Loucy (cell line): Measurements from ENCODE around the gene PMVK.

Experiments used
- H2AFZ ChIP-seq: fragments of 200-600 bp; sonication (generic); 2 replicates; pipeline ENCODE4 v1.6.0; 2016; ENCODE audit warnings: antibody characterized with exemption, mild to moderate bottlenecking, low read length, moderate library complexity
- H3F3A ChIP-seq: fragments of 200-600 bp; 2 replicates; pipeline ENCODE4 v1.6.0; 2016; ENCODE audit warnings: antibody characterized with exemption, low read depth, mild to moderate bottlenecking
- H3K27me3 ChIP-seq: fragments of 200-600 bp; sonication (generic); 2 replicates; pipeline ENCODE4 v1.6.1; 2014; ENCODE audit warnings: low read length, mild to moderate bottlenecking; ENCODE audit not compliant: insufficient read depth, poor library complexity, severe bottlenecking
- H3K36me3 ChIP-seq: fragments of 200-600 bp; sonication (generic); 2 replicates; pipeline ENCODE4 v1.6.1; 2016; ENCODE audit warnings: low read length; ENCODE audit not compliant: insufficient read depth
- H3K4me1 ChIP-seq: fragments of 200-600 bp; sonication (generic); 2 replicates; pipeline ENCODE4 v1.5.1; 2014; ENCODE audit warnings: low read length, mild to moderate bottlenecking; ENCODE audit not compliant: insufficient read depth, poor library complexity, severe bottlenecking
- H3K4me2 ChIP-seq: fragments of 200-600 bp; sonication (generic); 2 replicates; pipeline ENCODE4 v1.6.0; 2014; ENCODE audit warnings: antibody characterized with exemption, low read length, low read depth, mild to moderate bottlenecking; ENCODE audit not compliant: poor library complexity, severe bottlenecking
- H3K4me3 ChIP-seq: fragments of 200-600 bp; sonication (generic); 2 replicates; pipeline ENCODE4 v1.5.1; 2014; ENCODE audit warnings: low read length, mild to moderate bottlenecking, mixed read lengths; ENCODE audit not compliant: poor library complexity, severe bottlenecking
- H3K79me2 ChIP-seq: fragments of 200-600 bp; sonication (generic); 2 replicates; pipeline ENCODE4 v1.6.1; 2014; ENCODE audit warnings: low read length; ENCODE audit not compliant: insufficient read depth
- H3K9ac ChIP-seq: fragments of 200-600 bp; sonication (generic); 2 replicates; pipeline ENCODE4 v1.6.0; 2014; ENCODE audit warnings: mild to moderate bottlenecking, low read depth, low read length, moderate library complexity; ENCODE audit not compliant: poor library complexity, severe bottlenecking
- H3K9me2 ChIP-seq: fragments of 200-600 bp; sonication (generic); replicated peaks from 2 replicates; pipeline ENCODE4 v1.6.1; 2016; ENCODE audit warnings: low read depth, low read length, mixed read lengths
- H3K9me3 ChIP-seq: fragments of 200-600 bp; sonication (generic); 2 replicates; pipeline ENCODE4 v1.6.1; 2014; ENCODE audit warnings: mild to moderate bottlenecking, antibody characterized with exemption, low read length, low read depth; ENCODE audit not compliant: insufficient read depth
- H4K20me1 ChIP-seq: fragments of 200-600 bp; sonication (generic); 2 replicates; pipeline ENCODE4 v1.6.0; 2014; ENCODE audit warnings: antibody characterized with exemption, low read length, mild to moderate bottlenecking; ENCODE audit not compliant: insufficient read depth, poor library complexity, severe bottlenecking
- EZH2phosphoT487 ChIP-seq: fragments of 200-600 bp; IDR thresholded peaks from 2 replicates; pipeline ENCODE4 v1.6.1; 2018; ENCODE audit warnings: antibody characterized with exemption, mild to moderate bottlenecking, moderate library complexity, borderline replicate concordance
- TF ChIP-seq, protein P1 (sequence below): fragments of 200-600 bp; sonication (generic); conservative IDR thresholded peaks from 2 replicates; pipeline ENCODE4 v1.5.1; 2014; ENCODE audit warnings: mild to moderate bottlenecking, antibody characterized with exemption, low read length

Gene PMVK

GRCh38 chr1:154958036-154958435, 21.5 kb upstream of the PMVK start:
- H3K36me3 ChIP-seq: peaks cover 1% of the 10 kb centered on the region; the same call in 1 of the 2 replicates
- H3K9ac ChIP-seq: no peak overlapping the region
- H4K20me1 ChIP-seq: peaks cover 24% of the 10 kb centered on the region
- no peaks in the 10 kb centered on the region for H3K9me3 ChIP-seq
- peaks cover 82% of the 10 kb centered on the region for H3K79me2 ChIP-seq
- H3K4me2 ChIP-seq: no peak overlapping the region
- H3K27me3 ChIP-seq: no peaks in the 10 kb centered on the region
- H3K9me2 ChIP-seq: no peaks in the 10 kb centered on the region
- no peak overlapping the region for H2AFZ ChIP-seq
- peaks cover 7% of the 10 kb centered on the region; the same call in 1 of the 2 replicates for H3F3A ChIP-seq
- no peak for TF ChIP-seq EZH2phosphoT487
- TF ChIP-seq, protein P1, sequence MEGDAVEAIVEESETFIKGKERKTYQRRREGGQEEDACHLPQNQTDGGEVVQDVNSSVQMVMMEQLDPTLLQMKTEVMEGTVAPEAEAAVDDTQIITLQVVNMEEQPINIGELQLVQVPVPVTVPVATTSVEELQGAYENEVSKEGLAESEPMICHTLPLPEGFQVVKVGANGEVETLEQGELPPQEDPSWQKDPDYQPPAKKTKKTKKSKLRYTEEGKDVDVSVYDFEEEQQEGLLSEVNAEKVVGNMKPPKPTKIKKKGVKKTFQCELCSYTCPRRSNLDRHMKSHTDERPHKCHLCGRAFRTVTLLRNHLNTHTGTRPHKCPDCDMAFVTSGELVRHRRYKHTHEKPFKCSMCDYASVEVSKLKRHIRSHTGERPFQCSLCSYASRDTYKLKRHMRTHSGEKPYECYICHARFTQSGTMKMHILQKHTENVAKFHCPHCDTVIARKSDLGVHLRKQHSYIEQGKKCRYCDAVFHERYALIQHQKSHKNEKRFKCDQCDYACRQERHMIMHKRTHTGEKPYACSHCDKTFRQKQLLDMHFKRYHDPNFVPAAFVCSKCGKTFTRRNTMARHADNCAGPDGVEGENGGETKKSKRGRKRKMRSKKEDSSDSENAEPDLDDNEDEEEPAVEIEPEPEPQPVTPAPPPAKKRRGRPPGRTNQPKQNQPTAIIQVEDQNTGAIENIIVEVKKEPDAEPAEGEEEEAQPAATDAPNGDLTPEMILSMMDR: no peak
- H3K4me3 ChIP-seq: no peak overlapping the region
- H3K4me1 ChIP-seq: peaks cover 60% of the 10 kb centered on the region

DNA sequence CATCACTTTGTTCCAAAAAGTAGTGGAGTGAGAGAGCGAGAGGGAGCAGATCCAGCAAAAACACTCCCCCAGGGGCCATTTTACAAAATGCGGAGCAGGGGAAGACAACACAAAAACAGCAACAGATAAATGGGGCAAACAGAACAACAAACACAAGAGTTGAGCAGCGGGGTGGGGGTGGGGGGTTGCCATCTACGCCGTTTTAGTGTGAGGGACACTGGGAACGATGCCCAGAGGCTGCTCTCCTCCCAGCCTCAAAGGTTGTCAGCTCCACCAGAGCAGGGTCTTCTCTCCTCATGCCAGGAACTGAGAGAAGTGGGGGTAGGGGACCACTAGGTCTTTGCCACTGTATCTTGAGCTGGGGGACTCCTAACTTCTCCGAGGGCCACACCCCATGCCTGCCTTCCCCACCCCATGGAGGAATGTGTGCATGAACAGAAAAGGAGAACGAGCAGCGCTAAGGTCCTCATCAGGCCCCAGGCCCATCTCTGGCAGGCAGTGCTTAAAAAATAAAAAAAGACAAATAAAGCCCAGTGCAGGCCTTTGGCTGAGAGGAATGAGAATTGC, 20.7 kb upstream of the PMVK start:
- no peak for TF ChIP-seq EZH2phosphoT487
- TF ChIP-seq, protein P1: no peak
- Histone ChIP-seq H3K79me2 (peaks cover 82% of the 10 kb centered on the region), H3K4me2 (peak overlapping the region; percentile 86), H3K36me3 (no peaks in the 10 kb centered on the region; the same call in 1 of the 2 replicates), H3K9ac (peak overlapping the region; percentile 84), H3F3A (peaks cover 10% of the 10 kb centered on the region; the same call in 1 of the 2 replicates), H3K4me3 (no peak overlapping the region), H3K9me2 (no peaks in the 10 kb centered on the region), H3K27me3 (no peaks in the 10 kb centered on the region), H3K9me3 (no peaks in the 10 kb centered on the region), H4K20me1 (peaks cover 24% of the 10 kb centered on the region), H3K4me1 (peaks cover 61% of the 10 kb centered on the region), H2AFZ (no peak overlapping the region)

- no peaks in the 10 kb centered on the region for H3K9me2 ChIP-seq
- peak overlapping the region; percentile 84 for H3K9ac ChIP-seq
- peaks cover 85% of the 10 kb centered on the region for H3K79me2 ChIP-seq
- peaks cover 67% of the 10 kb centered on the region for H3K4me1 ChIP-seq
- H2AFZ ChIP-seq: no peak overlapping the region
- H3K9me3 ChIP-seq: no peaks in the 10 kb centered on the region
- no peaks in the 10 kb centered on the region; the same call in 1 of the 2 replicates for H3K36me3 ChIP-seq
- H3K4me3 ChIP-seq: peak overlapping the region; percentile 86
- H3K27me3 ChIP-seq: no peaks in the 10 kb centered on the region
- peak overlapping the region; percentile 86 for H3K4me2 ChIP-seq
- peaks cover 10% of the 10 kb centered on the region; the same call in 1 of the 2 replicates for H3F3A ChIP-seq
- TF ChIP-seq EZH2phosphoT487: no peak
- TF ChIP-seq, protein P1: no peak
- peaks cover 24% of the 10 kb centered on the region for H4K20me1 ChIP-seq
These were observed 20.0 kb upstream of the PMVK start for GRCh38 chr1:154956544-154956941.
